A673 (cell line): ENCODE data around the gene KCNQ1.

Source experiments
- CTCF ChIP-seq: fragments of 300-800, 200-600 bp; sonication (generic); conservative IDR thresholded peaks from 2 replicates; pipeline ENCODE4 v1.5.1; 2017; ENCODE audit warnings: low read depth, mild to moderate bottlenecking, antibody characterized with exemption, low read length, moderate library complexity, mixed read lengths
- EZH2 ChIP-seq: fragments of 200-600 bp; sonication (generic); IDR thresholded peaks from 2 replicates; pipeline ENCODE4 v1.6.1; 2017; ENCODE audit warnings: borderline replicate concordance, low read depth, mild to moderate bottlenecking, mixed read lengths, antibody characterized with exemption, low read length; ENCODE audit not compliant: poor library complexity, severe bottlenecking

- TF ChIP-seq CTCF (no peak), EZH2 (no peak)
These were observed 401.2 kb downstream of the KCNQ1 start for GRCh38 chr11:2846056-2846455.
